A673 (cell line): ENCODE results near the gene RHOB. TPM values are rescaled to one million over a fixed set of nuclear protein-coding genes. Genes with fewer than 3 reads are reported as not detected.

ENCODE experiments used
- BruUV-seq: library from RNA; stranded (reverse); fragments of 400-500 nt; replicated peaks from 2 replicates; lab custom pipeline; 2021; lab: Mats Ljungman, UMichigan
- CTCF ChIA-PET: fragments of 300-600 bp; sonication (Branson Sonifier 250); formaldehyde crosslinking; loops from one replicate; lab custom pipeline; 2022; ENCODE audit warnings: antibody characterized with exemption; lab: Charles Lee
- POLR2A ChIA-PET: fragments of 300-600 bp; sonication (Branson Sonifier 250); formaldehyde crosslinking; loops from one replicate; lab custom pipeline; 2022; ENCODE audit warnings: antibody characterized with exemption; ENCODE audit not compliant: low non-redundant PET; lab: Charles Lee
- DNase-seq: peaks from one replicate; pipeline ENCODE4 v3.0.0-alpha.2; 2015; ENCODE audit warnings: low spot score
- H3K27ac ChIP-seq: fragments of 200-600 bp; sonication (generic); 2 replicates; pipeline ENCODE4 v1.5.1; 2016; ENCODE audit warnings: mixed run types, low read depth, mild to moderate bottlenecking, mixed read lengths, antibody characterized with exemption, low read length; ENCODE audit not compliant: poor library complexity, severe bottlenecking
- H3K27me3 ChIP-seq: fragments of 200-600 bp; sonication (generic); replicated peaks from 2 replicates; pipeline ENCODE4 v1.6.1; 2017; ENCODE audit warnings: mixed run types, low read depth, mild to moderate bottlenecking, mixed read lengths, antibody characterized with exemption, low read length; ENCODE audit not compliant: insufficient read depth, poor library complexity
- H3K36me3 ChIP-seq: fragments of 200-600 bp; sonication (generic); 2 replicates; pipeline ENCODE4 v1.6.1; 2016; ENCODE audit warnings: mixed run types, mild to moderate bottlenecking, mixed read lengths, antibody characterized with exemption, low read length; ENCODE audit not compliant: insufficient read depth, poor library complexity, severe bottlenecking
- H3K4me1 ChIP-seq: fragments of 200-600 bp; sonication (generic); 2 replicates; pipeline ENCODE4 v1.6.1; 2017; ENCODE audit warnings: mixed run types, mild to moderate bottlenecking, mixed read lengths, antibody characterized with exemption, low read length; ENCODE audit not compliant: insufficient read depth, poor library complexity, severe bottlenecking
- H3K4me3 ChIP-seq: fragments of 200-600 bp; sonication (generic); 2 replicates; pipeline ENCODE4 v1.5.1; 2016; ENCODE audit warnings: low read depth, mixed run types, mild to moderate bottlenecking, mixed read lengths, low read length; ENCODE audit not compliant: poor library complexity, severe bottlenecking
- H3K9me3 ChIP-seq: fragments of 200-600 bp; sonication (generic); 2 replicates; pipeline ENCODE4 v1.6.1; 2016; ENCODE audit warnings: mixed run types, low read depth, mild to moderate bottlenecking, mixed read lengths, antibody characterized with exemption, low read length; ENCODE audit not compliant: poor library complexity, severe bottlenecking
- EZH2 ChIP-seq: fragments of 200-600 bp; sonication (generic); IDR thresholded peaks from 2 replicates; pipeline ENCODE4 v1.6.1; 2017; ENCODE audit warnings: borderline replicate concordance, low read depth, mild to moderate bottlenecking, mixed read lengths, antibody characterized with exemption, low read length; ENCODE audit not compliant: poor library complexity, severe bottlenecking
- intact Hi-C: fragments of 100-400 bp; cut with micrococcal nuclease; formaldehyde crosslinking; loops from one replicate; pipeline ENCODE4 v1.10.0; 2022; ENCODE audit not compliant: unreplicated experiment
- total RNA-seq: library from RNA; stranded (reverse); gene quantifications from 2 replicates; pipeline ENCODE4 v1.2.3, GENCODE V29; 2021
- TF ChIP-seq, protein P1 (sequence below): fragments of 300-800, 200-600 bp; sonication (generic); conservative IDR thresholded peaks from 2 replicates; pipeline ENCODE4 v1.5.1; 2017; ENCODE audit warnings: low read depth, mild to moderate bottlenecking, antibody characterized with exemption, low read length, moderate library complexity, mixed read lengths

The RHOB gene
- total RNA-seq, 1 experiment from 2014 or later: 31.5 TPM

DNA sequence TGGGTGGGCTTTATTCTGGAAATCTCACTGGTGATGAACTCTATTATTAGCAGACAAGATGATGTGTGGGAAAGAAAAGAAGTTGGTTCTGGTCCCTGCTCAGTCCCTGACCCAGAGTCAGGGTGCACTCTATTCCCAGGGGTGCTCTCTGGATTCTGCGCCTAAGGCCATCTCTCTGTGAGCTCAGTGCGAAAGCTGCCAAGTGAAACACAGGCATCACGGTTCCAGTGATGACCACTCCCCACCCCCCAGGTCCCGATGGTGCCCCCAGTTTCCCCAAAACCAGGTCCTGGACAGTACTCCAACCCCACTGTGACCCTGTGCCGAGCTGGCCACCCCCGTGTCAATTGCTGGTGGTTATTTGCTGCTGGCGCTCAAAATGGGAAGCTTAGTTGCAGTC is 30.1 kb downstream of the RHOB start:
- H3K27ac ChIP-seq: no peak overlapping the region
- no peak for DNase-seq
- ChIA-PET POLR2A (interaction anchor here (0.6 kb wide), 1 partner anchor 30 kb away, joined by 3 read pairs; the partner anchor contains the start of gene RHOB), CTCF (interaction anchor here (0.6 kb wide), 1 partner anchor 24 kb away, joined by 7 read pairs; no protein-coding TSS in a partner anchor)
- no peaks in the 10 kb centered on the region for H3K9me3 ChIP-seq
- H3K4me3 ChIP-seq: no peak overlapping the region
- no peaks in the 10 kb centered on the region for H3K4me1 ChIP-seq
- intact Hi-C loops: no loop called here
- TF ChIP-seq, protein P1, sequence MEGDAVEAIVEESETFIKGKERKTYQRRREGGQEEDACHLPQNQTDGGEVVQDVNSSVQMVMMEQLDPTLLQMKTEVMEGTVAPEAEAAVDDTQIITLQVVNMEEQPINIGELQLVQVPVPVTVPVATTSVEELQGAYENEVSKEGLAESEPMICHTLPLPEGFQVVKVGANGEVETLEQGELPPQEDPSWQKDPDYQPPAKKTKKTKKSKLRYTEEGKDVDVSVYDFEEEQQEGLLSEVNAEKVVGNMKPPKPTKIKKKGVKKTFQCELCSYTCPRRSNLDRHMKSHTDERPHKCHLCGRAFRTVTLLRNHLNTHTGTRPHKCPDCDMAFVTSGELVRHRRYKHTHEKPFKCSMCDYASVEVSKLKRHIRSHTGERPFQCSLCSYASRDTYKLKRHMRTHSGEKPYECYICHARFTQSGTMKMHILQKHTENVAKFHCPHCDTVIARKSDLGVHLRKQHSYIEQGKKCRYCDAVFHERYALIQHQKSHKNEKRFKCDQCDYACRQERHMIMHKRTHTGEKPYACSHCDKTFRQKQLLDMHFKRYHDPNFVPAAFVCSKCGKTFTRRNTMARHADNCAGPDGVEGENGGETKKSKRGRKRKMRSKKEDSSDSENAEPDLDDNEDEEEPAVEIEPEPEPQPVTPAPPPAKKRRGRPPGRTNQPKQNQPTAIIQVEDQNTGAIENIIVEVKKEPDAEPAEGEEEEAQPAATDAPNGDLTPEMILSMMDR: no peak
- TF ChIP-seq EZH2: no peak
- BruUV-seq: no TSS peak
- H3K27me3 ChIP-seq: no peaks in the 10 kb centered on the region
- no peaks in the 10 kb centered on the region for H3K36me3 ChIP-seq

DNA sequence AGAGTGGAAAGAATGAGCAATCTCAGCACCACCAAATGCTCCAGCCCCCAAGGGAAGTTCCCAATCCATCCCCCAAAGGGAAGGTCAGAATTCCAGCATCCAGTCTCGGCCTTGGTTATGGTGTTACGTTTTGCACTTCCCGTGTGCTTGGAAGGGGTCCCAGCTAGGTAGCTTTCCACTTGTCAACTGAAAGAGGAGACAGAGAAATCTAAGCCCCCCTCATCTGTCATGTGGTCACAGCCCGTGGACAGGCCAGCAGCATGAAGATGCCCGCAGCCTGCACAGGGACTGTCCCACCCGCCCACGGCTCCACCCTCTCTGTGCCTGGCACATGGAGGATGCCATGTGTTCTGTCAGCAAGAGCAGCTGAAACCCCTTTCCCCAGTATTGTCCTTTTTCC is 32.1 kb downstream of the RHOB start:
- ChIA-PET CTCF (no interaction called here), POLR2A (no interaction called here)
- no peak overlapping the region for H3K4me3 ChIP-seq
- no peak for DNase-seq
- no TSS peak for BruUV-seq
- no peaks in the 10 kb centered on the region for H3K9me3 ChIP-seq
- H3K27me3 ChIP-seq: no peaks in the 10 kb centered on the region
- intact Hi-C loops: no loop called here
- H3K4me1 ChIP-seq: no peaks in the 10 kb centered on the region
- TF ChIP-seq, protein P1: no peak
- no peak for TF ChIP-seq EZH2
- H3K27ac ChIP-seq: no peak overlapping the region
- no peaks in the 10 kb centered on the region for H3K36me3 ChIP-seq

DNA sequence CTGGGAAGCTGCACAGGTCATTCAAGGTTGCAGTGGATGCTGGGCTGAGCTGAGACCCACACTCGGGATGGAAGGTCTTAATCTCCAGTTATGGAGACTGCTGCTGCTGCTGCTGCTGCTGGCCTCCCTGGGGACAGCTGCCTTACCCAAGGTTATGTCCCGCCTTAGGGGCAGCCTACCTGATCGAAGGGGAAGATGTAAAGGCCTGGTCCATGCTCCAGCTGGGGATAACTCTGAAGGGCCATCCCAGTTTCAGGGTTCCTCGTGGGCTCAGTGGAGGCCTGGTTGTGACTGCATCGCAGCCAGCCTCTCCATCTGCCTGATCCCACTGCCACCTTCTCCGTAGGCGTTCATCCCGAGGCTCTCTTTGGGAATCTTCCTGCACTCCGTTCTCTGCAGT is 33.0 kb downstream of the RHOB start:
- no peak overlapping the region for H3K27ac ChIP-seq
- TF ChIP-seq, protein P1: no peak
- TF ChIP-seq EZH2: no peak
- intact Hi-C loops: no loop called here
- H3K36me3 ChIP-seq: no peaks in the 10 kb centered on the region
- POLR2A ChIA-PET: no interaction called here
- no peaks in the 10 kb centered on the region for H3K27me3 ChIP-seq
- CTCF ChIA-PET: no interaction called here
- BruUV-seq: no TSS peak
- no peaks in the 10 kb centered on the region for H3K9me3 ChIP-seq
- H3K4me1 ChIP-seq: no peaks in the 10 kb centered on the region
- H3K4me3 ChIP-seq: no peak overlapping the region
- DNase-seq: no peak
